DMS114 treated with DMSO at 0.1 percent for 48 hours (cell line): ENCODE measurements around the gene GRM1.
"Not testable (repeated sequence)": the region's sequence is repeated elsewhere in the genome, so short reads cannot be mapped to it uniquely, and the experiment has no call there.

Experiments used
- DNase-seq: peaks from one replicate; lab custom pipeline; 2025; ENCODE audit not compliant: unreplicated experiment; lab: John Stamatoyannopoulos, UW

GRM1 gene

DNA sequence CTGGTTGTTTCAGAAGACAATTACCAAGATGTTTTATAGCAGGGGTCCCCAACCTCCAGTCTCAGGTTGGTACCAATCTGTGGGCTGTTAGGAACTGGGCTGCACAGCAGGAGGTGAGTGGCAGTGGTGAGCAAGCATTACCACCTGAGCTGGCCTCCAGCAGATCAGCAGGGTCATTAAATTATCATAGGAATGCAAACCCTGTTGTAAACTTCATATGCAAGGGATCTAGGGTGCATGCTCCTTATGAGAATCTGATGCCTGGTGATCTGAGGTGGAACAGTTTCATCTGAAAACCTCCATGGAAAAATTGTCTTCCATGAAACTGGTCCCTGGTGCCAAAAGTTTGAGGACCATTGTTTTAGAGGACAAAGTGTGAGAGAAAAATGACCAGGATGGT lies 240.6 kb downstream of the GRM1 start:
- no peak for DNase-seq

DNA sequence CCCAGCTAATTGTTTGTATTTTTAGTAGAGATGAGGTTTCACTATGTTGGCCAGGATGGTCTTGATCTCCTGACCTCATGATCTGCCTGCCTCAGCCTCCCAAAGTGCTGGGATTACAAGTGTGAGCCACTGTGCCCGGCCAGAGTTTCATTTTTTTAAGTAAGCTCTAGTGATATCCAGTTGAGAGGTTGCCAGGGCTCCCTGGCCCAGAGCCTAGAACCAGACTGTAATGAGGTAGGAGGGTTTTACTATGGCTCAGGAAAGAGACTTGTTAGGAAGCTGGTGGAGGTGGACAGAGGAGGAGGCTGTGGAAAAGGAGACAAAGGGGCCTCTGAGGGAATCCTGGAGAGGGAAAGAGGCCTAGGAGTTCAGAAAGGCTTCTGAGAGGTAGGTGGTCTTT lies 242.3 kb downstream of the GRM1 start:
- not testable (repeated sequence) for DNase-seq

DNA sequence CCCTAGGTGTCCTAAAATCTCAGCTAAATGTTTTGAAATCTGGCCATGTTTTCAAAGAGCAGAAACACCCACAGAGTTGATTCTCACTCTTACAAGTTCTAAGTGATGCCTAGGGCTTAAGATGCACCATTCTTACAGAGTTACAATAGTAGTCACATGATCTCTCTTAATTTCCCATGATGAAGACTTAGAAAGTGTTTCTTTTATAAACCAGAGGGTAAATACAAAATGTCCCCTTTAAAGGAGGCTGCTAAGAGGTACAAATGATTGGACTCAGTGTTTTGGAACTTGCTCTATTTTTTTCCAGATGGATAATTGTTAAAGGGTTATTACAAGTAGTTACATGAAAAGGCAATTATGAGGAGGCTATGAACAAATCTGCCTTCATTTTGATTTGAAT lies 244.6 kb downstream of the GRM1 start:
- no peak for DNase-seq

DNA sequence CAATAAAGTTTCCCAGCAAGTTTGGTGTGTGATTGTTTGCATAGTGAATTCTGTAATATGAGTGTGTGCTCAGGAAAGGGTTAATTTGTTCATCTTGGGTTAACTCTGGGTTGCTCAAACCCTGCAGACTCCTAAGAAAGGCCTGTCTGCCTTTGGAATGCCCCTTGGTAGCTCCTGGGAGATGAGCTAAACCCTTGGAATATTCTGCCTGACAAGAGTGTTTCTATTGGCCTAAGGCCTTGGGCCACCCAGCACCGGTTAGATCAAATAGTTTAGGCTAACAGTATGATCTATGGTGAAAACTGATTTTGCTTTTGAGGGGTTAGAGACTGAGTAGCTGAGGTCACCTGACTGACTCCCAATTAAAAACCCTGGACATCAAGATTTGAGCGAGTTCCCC lies 248.3 kb downstream of the GRM1 start:
- no peak for DNase-seq

DNA sequence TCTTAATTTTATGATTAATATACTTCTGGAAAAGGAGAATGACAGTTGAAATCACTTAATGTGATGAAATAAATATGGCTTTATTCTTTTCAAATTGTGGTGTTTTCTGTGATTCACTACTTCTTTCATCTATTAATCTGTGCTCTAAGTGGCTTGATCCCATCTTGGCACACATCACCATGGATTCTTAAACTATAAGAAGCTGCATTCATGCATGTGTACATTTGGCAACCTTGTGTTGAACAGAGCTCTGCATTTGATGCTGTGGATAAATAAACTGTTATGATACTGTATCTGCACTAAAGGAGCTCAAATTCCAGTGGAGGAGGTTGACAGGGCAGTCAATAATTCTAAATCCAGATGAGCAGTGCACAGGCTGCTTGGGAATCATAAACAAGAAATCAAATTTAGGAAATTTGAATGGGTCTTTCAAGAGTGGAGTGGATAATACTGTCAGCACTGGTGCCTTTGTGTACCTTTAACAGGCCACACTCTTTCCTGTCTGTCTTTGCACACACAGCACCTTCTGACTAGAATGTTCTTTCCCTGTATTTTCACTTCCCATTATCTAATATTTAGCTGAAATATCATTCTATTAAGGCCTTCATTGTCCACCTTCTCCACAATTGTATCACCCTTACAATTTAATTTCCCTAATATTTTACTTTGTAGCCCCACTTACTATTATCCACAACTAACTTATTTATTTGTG lies 252.9 kb downstream of the GRM1 start:
- no peak for DNase-seq

DNA sequence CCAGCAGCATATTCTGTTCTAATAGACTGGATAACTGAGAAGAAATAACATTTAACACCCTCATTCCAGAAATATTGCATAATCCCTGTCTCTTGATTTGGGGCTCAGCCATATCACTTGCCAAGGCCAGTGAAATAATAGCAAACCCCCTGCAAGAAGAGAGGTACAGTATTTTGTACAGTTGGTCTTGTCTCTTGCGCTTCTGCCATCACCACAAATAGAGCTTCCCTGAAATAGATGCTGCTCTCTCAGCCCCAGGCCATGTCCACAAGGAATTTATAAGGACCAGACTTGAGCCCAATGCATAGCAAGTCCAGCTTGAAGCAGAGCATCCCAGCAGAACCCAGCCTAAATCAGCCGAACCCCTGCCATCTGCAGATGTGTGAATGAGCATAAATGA lies 254.0 kb downstream of the GRM1 start:
- no peak for DNase-seq

DNA sequence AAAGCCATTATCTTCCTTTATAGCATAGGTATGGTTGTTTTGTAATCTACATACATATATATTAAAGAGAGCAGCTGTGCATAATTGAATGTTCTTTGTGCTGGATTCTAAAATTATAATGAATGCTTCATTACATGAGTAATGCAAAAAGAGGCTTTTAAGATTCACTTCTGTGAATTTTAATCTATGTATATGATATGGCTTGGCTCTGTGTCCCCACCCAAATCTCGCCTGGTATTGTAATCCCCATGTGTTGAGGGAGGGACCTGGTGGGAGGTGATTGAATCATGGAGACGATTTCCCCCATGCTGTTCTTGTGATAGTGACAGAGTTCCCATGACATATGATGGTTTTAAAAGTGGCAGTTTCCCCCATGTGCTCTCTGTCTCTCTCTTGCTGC lies 255.4 kb downstream of the GRM1 start:
- no peak for DNase-seq

DNA sequence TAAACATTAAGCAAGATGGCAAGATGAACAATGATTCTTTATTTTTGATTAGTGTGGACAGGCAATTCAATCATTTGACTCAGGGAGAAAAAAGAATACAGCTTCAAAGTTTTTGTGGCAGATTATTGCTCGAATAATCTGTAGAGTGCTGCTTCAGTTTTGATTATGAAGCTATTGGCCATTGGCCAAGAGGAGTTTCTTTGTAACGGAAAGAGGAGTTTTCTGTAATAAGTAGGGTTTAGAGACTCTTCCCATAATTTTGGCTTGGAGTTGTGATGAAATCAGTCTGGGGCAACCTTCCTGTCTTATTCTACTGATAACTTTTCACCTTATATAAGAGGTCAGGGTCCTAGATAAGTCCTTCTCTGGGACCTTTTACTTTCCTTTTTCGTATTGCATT lies 258.1 kb downstream of the GRM1 start:
- no peak for DNase-seq

DNA sequence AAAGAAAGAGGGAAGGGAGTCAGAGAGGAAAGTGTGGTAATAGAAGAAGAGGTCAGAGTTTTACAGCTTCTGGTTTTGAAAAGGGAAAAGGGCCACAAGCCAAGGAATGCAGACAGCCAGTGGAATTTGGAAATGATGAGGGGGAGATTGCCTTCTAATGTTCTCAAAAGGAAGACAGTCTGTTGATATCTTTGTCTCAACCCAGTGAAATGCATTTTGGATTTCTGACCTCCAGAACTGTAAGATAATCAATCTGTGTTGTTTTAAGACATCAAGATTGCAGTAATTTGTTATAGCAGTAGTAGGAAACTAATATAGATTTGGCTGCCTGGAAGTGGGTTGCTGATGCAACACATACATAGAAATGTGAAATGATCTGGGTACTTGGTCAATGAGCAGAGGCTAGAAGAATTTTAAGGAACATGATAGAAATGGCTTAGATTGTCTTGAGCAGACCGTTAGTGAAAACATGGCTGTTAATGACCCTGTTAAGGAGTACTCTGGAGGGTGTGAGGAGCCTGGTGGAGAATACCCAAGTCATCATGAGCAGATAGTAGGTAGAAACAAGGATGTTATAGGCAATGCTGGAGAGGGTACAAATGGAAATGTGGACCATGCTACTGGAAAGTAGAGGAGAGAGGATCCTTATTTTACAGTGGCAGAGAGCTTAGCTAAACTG lies 259.0 kb downstream of the GRM1 start:
- no peak for DNase-seq

DNA sequence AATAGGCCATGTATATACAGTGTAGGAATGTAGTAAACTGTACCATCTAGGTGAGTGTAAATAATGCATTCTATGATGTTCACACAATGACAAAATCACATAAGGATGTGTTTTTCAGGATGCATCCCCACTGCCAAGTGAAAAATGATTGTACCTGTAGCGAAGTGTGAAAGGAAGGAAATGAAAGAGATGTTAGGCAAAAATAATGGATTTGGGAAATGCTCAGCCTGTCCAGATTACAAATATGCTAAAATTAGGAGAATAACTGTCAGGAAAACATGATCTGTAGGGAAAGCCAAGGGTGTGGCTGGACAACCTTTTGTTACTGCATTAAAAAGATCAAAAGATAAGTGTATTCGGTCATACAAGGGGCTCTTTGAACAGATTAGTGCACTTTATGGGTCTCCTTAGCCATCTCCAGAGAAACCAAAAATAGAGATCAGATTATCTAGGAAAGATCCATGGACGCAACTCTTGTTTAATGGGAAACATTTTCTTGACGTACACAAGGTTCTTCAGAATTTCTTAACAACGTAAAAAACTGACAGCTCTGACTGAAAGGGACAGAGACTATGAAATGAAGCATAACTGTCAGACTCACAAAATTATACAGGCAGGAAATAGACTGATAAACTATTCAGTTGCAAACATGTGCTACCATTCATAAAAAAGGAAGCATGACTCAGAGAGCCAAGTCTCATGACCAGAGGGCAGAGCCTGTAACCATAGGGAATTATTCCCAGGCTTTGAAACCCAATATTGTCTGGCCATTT lies 261.1 kb downstream of the GRM1 start:
- DNase-seq = no peak

DNA sequence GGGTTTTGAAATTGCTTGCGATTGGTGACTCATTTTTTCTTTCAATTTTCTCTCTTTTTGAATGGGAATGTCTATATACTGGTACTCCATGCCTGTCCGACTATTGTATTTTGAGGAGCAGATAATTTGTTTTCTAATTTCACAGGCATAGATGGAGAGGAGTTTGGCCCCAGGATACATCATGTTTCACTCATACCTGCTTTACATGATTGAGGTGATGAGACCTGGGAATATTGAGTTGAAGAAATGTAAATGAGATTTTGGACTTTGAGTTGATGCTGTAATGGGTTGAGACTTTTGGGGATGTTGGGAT lies 261.7 kb downstream of the GRM1 start:
- no peak for DNase-seq

DNA sequence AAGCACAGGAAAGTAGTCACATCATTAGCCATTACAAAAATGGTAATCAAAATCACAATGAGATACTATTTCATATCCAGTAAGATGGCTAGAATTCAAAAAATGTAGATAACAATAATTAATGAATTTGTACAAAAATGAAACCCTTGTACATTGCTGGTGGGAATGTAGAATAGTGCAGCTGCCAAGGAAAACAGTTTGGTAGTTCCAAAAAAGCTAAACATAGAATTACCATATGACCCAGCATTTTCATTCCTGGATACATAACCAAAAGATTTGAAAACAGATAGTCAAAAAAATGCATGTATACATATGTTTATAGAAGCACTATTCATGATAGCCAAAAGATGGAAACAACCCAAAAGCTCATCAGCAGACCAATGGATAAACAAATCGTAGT lies 263.6 kb downstream of the GRM1 start:
- no peak for DNase-seq

DNA sequence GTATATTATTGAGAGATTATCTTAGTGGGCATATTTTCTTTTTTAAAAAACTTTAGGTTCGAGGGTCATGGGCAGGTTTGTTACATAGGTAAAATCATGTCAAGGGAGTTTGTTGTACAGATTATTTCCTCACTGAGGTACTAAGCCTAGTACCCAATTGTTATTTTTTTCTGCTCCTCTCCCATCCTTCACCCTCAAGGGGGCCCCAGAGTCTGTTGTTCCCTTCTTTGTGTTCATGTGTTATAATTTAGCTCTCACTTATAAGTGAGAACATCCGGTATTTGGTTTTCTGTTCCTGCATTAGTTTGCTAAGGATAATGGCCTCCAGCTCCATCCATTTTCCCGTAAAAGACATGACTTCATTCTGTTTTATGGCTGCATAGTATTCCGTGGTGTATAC lies 266.8 kb downstream of the GRM1 start:
- DNase-seq = no peak

DNA sequence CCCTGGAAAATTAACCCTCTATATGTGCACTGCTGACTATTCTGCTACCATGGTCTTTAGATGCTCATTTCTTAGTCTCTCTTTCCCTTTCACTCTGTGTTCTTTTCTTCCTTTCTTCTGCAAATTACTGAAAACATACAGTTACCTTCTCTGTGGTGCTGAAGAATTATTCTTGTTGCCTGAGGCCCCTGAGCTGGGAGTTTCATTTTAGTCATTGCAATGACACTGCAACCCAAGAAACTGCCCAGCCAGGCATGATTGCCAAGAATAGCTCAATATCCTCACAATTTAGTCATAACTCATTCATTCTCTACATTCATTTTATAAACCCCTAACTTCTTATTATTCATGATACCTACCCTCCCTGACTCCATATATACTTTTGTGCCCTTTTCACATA lies 269.0 kb downstream of the GRM1 start:
- no peak for DNase-seq

DNA sequence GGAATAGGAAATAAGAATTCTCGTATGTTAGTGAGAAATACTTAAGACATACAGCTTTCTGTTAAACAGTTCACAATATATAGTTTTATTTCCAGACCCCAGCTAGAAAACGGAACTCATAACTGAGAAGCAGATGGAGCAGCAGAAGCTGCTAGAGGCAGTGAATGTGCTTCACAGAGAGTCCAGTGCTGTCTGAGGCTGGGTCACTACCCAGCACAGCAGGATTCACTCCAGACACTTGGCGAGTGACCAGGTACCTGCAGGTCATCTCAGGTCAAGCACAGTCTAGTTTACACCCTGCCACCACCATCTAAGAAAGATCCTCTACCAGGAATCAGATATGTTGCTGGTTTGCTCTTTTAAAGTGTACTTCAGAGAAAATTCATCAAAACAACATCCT lies 271.7 kb downstream of the GRM1 start:
- DNase-seq = no peak

DNA sequence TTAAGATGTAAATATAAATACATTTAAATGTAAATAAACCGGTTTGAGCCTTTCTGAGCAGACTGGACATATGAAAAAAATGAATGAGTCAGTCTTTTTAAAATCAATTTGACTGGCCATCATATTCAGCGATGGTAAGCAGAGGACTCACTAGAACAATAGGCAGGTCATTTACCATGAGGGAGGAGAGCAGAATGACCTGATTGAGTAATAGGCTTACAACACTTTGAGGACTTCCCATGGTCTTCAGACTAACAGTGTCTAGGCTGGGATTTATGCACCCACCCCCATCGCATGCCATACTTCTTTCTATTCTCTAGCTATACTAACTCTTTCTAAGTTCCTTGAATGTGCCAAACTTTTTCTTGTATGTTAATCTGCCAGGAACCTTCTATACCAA lies 272.9 kb downstream of the GRM1 start:
- no peak for DNase-seq

DNA sequence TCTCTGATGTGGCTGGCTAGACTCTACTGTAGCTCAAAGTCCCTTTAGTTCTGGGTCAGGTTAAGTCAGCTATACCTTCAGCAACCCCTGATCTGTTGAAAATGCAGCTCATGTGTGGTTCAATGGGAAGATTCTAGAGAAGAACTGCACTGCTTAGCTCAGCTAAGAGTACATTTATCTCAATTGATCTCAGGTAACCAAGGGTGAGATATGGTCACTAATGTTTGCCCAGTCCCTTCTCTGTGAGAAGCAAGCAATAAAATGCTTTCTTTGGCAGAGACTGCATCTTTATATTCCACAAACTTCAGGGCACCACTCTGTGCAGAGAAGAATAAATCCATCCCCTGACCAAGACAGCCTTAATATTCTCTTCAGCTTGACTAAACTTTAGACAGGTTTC lies 274.1 kb downstream of the GRM1 start:
- DNase-seq = no peak

DNA sequence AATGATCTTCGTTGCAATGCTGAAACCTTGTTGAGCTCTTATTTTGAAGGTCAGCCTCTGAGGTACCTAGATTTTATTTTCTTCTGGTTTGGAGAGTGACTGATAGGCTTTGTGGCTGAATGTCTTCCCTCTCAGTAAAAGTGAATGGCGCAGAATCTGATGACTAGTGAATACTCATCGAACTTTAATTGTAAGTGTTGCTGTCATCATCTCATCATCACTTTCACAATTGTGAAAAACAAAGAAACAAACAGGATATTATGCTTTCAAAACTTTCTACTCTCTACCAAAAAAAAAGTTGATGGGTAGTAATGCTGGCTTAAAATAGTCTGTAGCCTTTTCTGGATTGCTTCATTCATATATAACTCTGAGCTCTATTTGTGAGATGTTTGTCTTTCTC lies 275.3 kb downstream of the GRM1 start:
- DNase-seq = no peak

DNA sequence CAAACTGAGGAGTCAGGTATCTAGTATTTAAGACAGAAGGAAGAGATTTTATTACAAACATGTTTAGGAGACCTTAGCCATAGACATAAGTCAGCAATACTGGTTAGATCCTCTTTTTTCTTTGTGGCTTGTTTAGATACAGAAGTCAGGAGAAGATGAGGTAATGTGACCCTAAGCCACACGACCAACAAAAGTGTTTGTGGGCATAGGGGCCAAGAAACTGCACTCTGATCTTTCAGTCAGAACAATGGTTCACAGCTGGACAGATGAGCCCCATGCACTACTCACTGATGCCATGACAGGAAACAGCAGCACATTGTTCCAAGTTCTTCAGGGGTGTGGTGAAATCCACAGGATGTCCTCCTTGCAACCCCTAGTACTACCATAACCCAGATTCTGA lies 276.2 kb downstream of the GRM1 start:
- no peak for DNase-seq

DNA sequence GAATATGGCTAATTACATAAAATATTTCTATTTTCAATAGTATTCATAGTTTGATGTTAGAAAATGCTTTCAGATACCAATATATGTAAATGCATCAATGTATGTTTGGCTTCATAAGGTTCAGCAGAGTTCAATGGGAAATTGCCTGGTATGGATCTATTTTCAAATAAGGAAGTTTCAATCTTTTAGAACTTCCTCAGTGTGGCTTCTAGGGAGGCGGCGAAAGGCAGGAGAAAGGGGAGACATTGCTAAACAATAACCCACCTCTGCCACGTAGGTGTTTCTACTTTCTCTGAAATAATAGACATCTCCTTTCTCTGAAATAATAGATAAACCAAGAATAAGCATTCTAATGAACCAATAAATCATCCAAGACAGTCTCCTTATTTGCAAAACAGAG lies 277.1 kb downstream of the GRM1 start:
- DNase-seq = no peak

DNA sequence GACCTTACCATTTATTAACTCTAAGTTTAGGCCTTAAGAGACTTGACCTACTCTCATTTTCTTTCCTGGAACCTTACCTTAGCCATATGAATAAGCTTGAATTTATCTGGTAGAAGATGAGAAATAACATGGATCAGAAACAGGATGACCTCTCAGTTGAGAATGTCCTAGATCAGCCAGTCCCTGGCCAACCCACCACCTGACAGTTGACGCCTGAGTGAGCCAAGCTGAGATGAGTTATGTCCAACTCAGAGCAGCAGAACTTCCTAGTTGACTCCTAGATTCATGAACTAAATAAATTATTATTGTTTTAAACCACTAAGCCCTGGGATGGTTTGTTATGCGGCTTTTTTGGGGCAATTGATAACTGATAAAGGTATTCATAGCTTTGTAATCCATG lies 281.8 kb downstream of the GRM1 start:
- DNase-seq = no peak

DNA sequence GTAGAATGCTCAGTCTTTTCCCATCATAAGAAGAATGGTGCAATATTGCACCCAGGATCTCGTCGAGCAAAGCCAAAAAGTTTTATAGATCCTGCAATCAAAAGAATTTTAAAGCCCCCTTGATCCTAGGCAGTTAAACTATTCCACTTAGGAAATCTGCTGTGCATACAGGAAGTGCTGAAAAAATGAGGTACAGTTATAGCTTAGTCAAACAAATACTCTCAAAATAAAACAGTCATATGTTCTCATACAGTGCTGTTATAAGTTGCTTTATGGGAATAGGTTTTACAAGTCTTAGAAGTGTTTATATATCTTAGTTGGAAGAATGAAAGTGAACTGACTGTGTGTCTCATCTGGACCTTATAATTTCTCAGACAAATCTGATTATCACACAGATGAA lies 282.2 kb downstream of the GRM1 start:
- DNase-seq = no peak

DNA sequence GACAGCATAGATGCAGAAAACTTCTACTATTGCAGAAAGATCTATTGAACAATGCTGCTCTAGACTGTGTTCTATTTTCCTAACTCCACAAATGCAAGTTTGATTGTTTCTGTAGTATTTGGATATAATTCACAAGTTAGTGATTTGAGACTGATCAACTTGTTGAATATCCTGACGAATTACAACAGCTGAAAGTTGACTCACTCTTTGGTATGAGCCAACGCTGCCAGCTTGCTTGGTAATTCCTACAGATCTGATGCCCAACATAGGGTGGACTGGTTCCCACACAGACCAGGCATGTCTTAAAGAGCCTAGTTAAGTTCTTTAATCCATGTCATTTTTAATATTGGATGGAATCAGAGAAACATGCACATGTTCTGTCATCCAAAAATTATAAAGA lies 283.7 kb downstream of the GRM1 start:
- no peak for DNase-seq
